ENCODE results near the gene SLC52A3.

DNA sequence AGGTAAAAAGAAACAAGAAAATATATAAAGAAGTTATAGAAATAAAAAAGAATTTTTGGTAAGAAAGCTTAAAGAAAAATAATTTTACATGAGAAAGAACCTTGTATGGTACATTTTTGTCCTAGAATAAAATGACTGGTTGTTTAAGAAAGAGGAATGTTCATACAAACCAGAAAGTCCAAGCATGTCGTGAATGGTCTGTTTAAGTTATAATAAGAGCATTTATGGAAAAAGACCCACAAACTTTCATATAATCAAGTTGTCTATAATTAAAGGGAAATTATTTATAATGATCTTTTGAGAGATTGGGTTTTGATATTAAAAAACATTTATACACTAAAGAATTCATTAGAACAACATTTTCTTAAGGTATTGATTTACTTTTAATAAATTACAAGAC, 37.4 kb upstream of the SLC52A3 start:
- TF ChIP-seq CTCF (IDR thresholded peaks at IDR 0.05; ENCODE audit: poor library complexity, severe bottlenecking), result no peak
- no peak for TF ChIP-seq SMC3 (conservative IDR thresholded peaks at IDR 0.05; ENCODE audit: poor library complexity)
- no peak for TF ChIP-seq EZH2 (IDR thresholded peaks at IDR 0.05; ENCODE audit: borderline replicate concordance, insufficient read depth, low read length, poor library complexity, severe bottlenecking)
- no peak for TF ChIP-seq RAD21 (conservative IDR thresholded peaks at IDR 0.05)
- TF ChIP-seq POLR2AphosphoS5 (IDR thresholded peaks at IDR 0.05), result no peak
